Right lobe of liver (tissue), 6 donors: ENCODE data around the gene TYMS. TPM values are rescaled to one million over a fixed set of nuclear protein-coding genes. Genes with fewer than 3 reads are reported as not detected.

ENCODE experiments used
- ATAC-seq, 4 donors: fragments of 200-7000 bp; cut with Tn5 transposase; one replicate each; pipeline ENCODE4 v1.9.1; 2020; ENCODE audit warnings: mild to moderate bottlenecking in 4 of 4, moderate library complexity in 4 of 4
- DNase-seq, 3 donors: peaks; one replicate each; pipeline ENCODE4 v3.0.0-alpha.2; 2020
- H3K27ac ChIP-seq, 3 donors: fragments of 200-600 bp; one replicate each; pipeline ENCODE4 v1.8.0; 2022
- H3K27me3 ChIP-seq, 2 donors: fragments of 200-600 bp; one replicate each; pipeline ENCODE4 v1.8.0; 2022
- H3K36me3 ChIP-seq, 4 donors: fragments of 200-600 bp; sonication (generic) in 1 of 4; one replicate each; pipeline versions ENCODE4 v1.5.1 to v1.8.0; 2017 to 2022; ENCODE audit warnings: control low read depth in 1 of 4
- H3K4me1 ChIP-seq, 4 donors: fragments of 200-600 bp; sonication (generic) in 1 of 4; one replicate each; pipeline versions ENCODE4 v1.5.1 to v1.8.0; 2017 to 2022; ENCODE audit warnings: control low read depth in 1 of 4
- H3K4me3 ChIP-seq, 3 donors: fragments of 200-600 bp; one replicate each; pipeline ENCODE4 v1.8.0; 2022
- H3K9me3 ChIP-seq, 4 donors: fragments of 200-600 bp; sonication (generic) in 1 of 4; one replicate each; pipeline versions ENCODE4 v1.5.1 to v1.8.0; 2017 to 2022; ENCODE audit warnings: control low read depth in 1 of 4
- POLR2A ChIP-seq: fragments of 450-650 bp; IDR thresholded peaks from one replicate; pipeline ENCODE4 v1.6.1; 2017; ENCODE audit warnings: antibody characterized with exemption, mild to moderate bottlenecking
- WGBS: methylation state at CpG from one replicate; pipeline ENCODE4 v1.1.6; 2018; ENCODE audit warnings: low coverage, low lambda C conversion rate; ENCODE audit not compliant: insufficient coverage; ENCODE audit errors: missing lambda C conversion rate; 5-methylcytosine and 5-hydroxymethylcytosine counted together
- intact Hi-C, 2 donors: fragments of 100-400 bp; cut with DNase I; formaldehyde crosslinking; loops; one replicate each; pipeline versions ENCODE4 v1.11.2 to v1.14.1; 2022
- total RNA-seq, 6 experiments: library from RNA; depleted of rRNA in 2 of 6; stranded (reverse); fragments of >200 nt in 2 of 6; fragmentation: NEBNext Ultra II Directional in 3 of 6; extraction: Animal tissue kit (Norgen Biotek cat#: 25700) in 3 of 6; gene quantifications; one replicate each; pipeline versions ENCODE4 v1.1.0 to v1.2.4, GENCODE V29; 2016 to 2023
- TF ChIP-seq, protein P1 (sequence below), 4 donors: fragments of 200-600 bp in 3 of 4; fragments of 450-650 bp in 1 of 4; IDR thresholded peaks; one replicate each; pipeline versions ENCODE4 v1.5.1 to v1.8.0; 2016 to 2022; ENCODE audit warnings: antibody characterized with exemption in 4 of 4, mild to moderate bottlenecking in 2 of 4
- donor health status: DM: no; HTN: yes; CAD: no.
- donor health status: DM: no; HTN: no; CAD: no.
- donor health status: DM: no; HTN: no; CAD: no.
- donor health status: DM: no; HTN: yes; CAD: no.
- donor health status: DM: no; HTN: yes; CAD: no.

Gene TYMS
- total RNA-seq, 6 experiments from 2014 or later = 1.1 to 14.9 (median 4.2) TPM

DNA sequence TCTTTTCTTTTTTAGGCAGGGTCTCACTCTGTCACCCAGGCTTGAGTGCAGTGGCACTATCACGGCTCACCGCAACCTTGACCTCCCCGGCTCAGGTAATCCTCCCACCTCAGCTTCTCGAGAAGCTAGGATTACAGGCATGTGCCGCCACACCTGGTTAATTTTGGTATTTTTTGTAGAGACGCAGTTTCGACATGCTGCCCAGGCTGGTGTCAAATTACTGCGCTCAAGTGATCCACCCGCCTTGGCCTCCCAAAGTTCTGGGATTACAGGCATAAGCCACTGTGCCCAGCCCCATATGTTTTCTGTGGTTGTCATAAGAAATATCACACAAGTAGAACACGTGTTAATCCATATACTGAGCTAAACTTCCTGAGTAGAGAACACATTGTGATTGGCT lies 40.3 kb downstream of the TYMS start:
- 92% methylated on average over 7 of the region's 10 CpGs for WGBS
- peaks cover 0 to 29% (median 7%) of the 10 kb centered on the region in 4 donors for H3K36me3 ChIP-seq
- H3K4me3 ChIP-seq = no peak overlapping the region
- no peak for TF ChIP-seq POLR2A
- TF ChIP-seq, protein P1, sequence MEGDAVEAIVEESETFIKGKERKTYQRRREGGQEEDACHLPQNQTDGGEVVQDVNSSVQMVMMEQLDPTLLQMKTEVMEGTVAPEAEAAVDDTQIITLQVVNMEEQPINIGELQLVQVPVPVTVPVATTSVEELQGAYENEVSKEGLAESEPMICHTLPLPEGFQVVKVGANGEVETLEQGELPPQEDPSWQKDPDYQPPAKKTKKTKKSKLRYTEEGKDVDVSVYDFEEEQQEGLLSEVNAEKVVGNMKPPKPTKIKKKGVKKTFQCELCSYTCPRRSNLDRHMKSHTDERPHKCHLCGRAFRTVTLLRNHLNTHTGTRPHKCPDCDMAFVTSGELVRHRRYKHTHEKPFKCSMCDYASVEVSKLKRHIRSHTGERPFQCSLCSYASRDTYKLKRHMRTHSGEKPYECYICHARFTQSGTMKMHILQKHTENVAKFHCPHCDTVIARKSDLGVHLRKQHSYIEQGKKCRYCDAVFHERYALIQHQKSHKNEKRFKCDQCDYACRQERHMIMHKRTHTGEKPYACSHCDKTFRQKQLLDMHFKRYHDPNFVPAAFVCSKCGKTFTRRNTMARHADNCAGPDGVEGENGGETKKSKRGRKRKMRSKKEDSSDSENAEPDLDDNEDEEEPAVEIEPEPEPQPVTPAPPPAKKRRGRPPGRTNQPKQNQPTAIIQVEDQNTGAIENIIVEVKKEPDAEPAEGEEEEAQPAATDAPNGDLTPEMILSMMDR (IDR thresholded peaks at IDR 0.05) = no peak
- no peak overlapping the region for H3K27ac ChIP-seq
- no peaks in the 10 kb centered on the region for H3K27me3 ChIP-seq
- H3K4me1 ChIP-seq = peaks cover 0 to 3% (median 0%) of the 10 kb centered on the region in 4 donors
- ATAC-seq = no peak
- intact Hi-C loops = no loop called here
- no peak for DNase-seq
- no peaks in the 10 kb centered on the region for H3K9me3 ChIP-seq

DNA sequence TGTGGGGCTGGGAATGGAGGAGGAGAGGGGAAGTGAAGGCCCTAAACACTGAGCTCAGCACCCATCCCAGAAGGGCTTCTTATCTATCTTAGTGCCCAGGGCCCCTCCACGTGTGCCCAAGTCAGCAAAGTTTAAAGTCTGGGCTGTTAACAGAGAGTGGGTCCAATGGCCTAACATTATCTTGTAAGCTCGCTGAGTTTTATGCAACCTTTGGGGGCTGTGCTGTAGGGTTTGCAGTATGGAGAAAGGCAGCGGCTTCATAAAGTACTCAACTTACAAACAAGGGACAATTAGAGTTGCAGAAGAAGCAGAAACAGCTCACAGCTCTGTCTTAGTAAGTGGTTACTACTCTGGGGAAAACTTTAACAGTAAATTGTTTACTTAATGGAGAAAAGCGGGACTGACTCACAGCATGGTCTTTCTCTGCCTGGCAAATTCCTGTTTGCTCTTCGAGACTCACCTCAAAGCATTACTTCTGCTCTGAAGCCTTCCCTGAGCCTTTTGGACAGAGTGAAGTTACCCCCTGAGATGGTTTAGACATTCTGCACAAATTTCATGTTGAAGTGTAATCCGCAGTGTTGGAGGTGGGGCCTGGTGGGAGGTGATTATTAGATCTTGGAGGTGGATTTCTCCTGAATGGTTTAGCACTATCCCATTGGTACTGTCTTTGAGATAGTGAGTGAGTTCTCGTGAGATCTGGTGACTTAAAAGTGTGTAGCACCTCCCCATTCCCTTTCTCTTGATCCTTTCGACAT lies 45.9 kb downstream of the TYMS start:
- intact Hi-C loops = no loop called here
- H3K9me3 ChIP-seq = no peaks in the 10 kb centered on the region
- H3K36me3 ChIP-seq = peaks cover 0 to 15% (median 7%) of the 10 kb centered on the region in 4 donors
- WGBS = 61% methylated on average over 7 of the region's 8 CpGs
- peaks cover 0 to 3% (median 0%) of the 10 kb centered on the region in 4 donors for H3K4me1 ChIP-seq
- no peak overlapping the region for H3K27ac ChIP-seq
- peak in 1 of 3 donors; percentile 20 for DNase-seq
- peak in 3 of 4 donors; percentile 48 to 89 (median 61) for ATAC-seq
- TF ChIP-seq, protein P1 (IDR thresholded peaks at IDR 0.05) = no peak
- no peak for TF ChIP-seq POLR2A
- no peak overlapping the region for H3K4me3 ChIP-seq
- no peaks in the 10 kb centered on the region for H3K27me3 ChIP-seq

GRCh38 chr18:706405-706804 lies 49.0 kb downstream of the TYMS start:
- H3K27ac ChIP-seq = no peak overlapping the region
- no peak for ATAC-seq
- 92% methylated on average over 8 of the region's 8 CpGs for WGBS
- peaks cover 0 to 10% (median 0%) of the 10 kb centered on the region in 4 donors for H3K4me1 ChIP-seq
- no peak for TF ChIP-seq POLR2A
- TF ChIP-seq, protein P1 (IDR thresholded peaks at IDR 0.05) = no peak
- intact Hi-C loops = no loop called here
- H3K4me3 ChIP-seq = no peak overlapping the region
- no peaks in the 10 kb centered on the region for H3K9me3 ChIP-seq
- H3K27me3 ChIP-seq = no peaks in the 10 kb centered on the region
- no peak for DNase-seq
- H3K36me3 ChIP-seq = peaks cover 0 to 15% (median 6%) of the 10 kb centered on the region in 4 donors

GRCh38 chr18:708096-708495 lies 50.6 kb downstream of the TYMS start:
- Histone ChIP-seq H3K36me3 (peaks cover 0 to 15% (median 6%) of the 10 kb centered on the region in 4 donors), H3K9me3 (no peaks in the 10 kb centered on the region), H3K4me3 (no peak overlapping the region), H3K27ac (no peak overlapping the region), H3K4me1 (peaks cover 0 to 7% (median 0%) of the 10 kb centered on the region in 4 donors), H3K27me3 (no peaks in the 10 kb centered on the region)
- ATAC-seq = no peak
- WGBS = 93% methylated on average over 7 of the region's 10 CpGs
- DNase-seq = no peak
- TF ChIP-seq, protein P1 (IDR thresholded peaks at IDR 0.05) = no peak
- no peak for TF ChIP-seq POLR2A
- intact Hi-C loops = no loop called here
